ENCODE results near the gene MAPK6.

Gene MAPK6

DNA sequence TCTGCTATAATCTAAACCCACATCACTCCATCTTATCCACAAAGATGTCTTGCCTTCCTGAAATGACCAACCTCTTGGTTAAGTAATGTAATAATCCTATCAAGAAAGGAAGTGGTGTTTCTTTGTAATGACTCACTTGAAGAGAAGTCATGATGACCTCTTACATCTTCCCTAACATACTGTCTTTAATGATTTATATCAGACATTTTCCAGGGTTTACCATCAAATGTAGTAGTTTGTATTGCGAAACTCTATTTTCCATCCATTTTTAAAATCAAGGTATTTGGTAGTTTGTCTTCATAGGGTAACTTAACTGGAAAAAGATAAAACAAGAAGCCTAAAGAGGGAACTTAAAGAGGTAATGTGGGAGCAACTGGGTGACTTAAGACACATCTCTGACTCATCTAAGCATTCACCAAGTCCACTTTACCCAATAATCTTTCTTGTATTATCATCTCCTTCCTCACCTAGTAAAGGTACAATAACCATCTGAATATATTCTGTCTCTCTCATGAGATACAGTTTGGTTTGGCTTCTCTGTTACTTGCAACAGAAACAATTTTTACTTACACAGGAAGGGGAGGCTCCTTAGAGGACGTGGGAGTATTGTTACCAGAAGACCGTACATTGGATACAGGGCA lies 5.7 kb upstream of the MAPK6 start:
- no peaks in the 10 kb centered on the region for H3K4me1 ChIP-seq (ENCODE audit: control insufficient read depth, low read depth, low read length)
- no peaks in the 10 kb centered on the region for H3K9me3 ChIP-seq (ENCODE audit: control insufficient read depth, low read depth, low read length)
- no peak overlapping the region for H3K27ac ChIP-seq (ENCODE audit: low read length)
- H3K9ac ChIP-seq (ENCODE audit: low read length), result no peak overlapping the region
- H3K27me3 ChIP-seq (ENCODE audit: control insufficient read depth, insufficient read depth, low read length), result no peaks in the 10 kb centered on the region
- H3K36me3 ChIP-seq (ENCODE audit: control insufficient read depth, low read depth, low read length), result no peaks in the 10 kb centered on the region
- no peak overlapping the region for H3K4me3 ChIP-seq (ENCODE audit: low read length)

DNA sequence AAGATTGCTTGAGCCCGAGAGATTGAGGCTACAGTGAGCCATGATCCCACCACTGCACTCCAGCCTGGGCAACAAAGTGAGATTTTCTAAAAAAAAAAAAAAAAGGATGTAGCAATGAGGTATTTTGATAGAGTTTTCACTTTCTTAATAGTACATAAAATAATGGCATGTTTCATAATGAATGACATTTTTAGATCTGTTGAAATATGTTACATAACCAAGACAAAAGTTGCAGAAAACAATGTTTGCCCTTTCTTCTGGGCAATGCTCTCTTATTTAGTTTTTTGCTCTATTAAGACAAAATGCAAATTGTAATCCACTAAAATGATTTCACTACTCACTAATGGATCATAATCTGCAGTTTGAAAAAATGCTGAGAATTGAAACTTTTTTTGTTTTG lies 4.4 kb upstream of the MAPK6 start:
- Histone ChIP-seq H3K9me3 (ENCODE audit: control insufficient read depth, low read depth, low read length) (no peaks in the 10 kb centered on the region), H3K9ac (ENCODE audit: low read length) (no peak overlapping the region), H3K27ac (ENCODE audit: low read length) (no peak overlapping the region), H3K36me3 (ENCODE audit: control insufficient read depth, low read depth, low read length) (no peaks in the 10 kb centered on the region), H3K27me3 (ENCODE audit: control insufficient read depth, insufficient read depth, low read length) (no peaks in the 10 kb centered on the region), H3K4me1 (ENCODE audit: control insufficient read depth, low read depth, low read length) (no peaks in the 10 kb centered on the region), H3K4me3 (ENCODE audit: low read length) (no peak overlapping the region)

DNA sequence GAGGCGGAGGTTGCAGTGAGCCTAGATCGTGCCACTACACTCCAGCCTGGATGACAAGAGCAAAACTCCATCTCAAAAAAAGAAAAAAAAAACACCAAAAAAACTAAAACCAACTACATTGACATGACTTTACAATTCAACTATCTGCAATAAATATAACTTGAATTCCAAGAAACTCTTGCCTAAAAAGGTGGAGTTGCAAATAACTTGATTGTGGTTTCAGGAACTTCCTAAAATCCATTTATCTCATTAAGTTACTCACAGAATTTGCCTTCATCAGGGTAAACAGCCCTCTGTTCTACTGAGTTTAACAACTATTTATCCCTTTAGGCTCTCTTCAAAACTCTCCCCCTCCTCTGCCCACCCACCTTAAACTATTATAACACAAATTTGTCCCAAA lies 2.7 kb upstream of the MAPK6 start:
- no peak overlapping the region for H3K9ac ChIP-seq (ENCODE audit: low read length)
- H3K4me3 ChIP-seq (ENCODE audit: low read length), result no peak overlapping the region
- H3K36me3 ChIP-seq (ENCODE audit: control insufficient read depth, low read depth, low read length), result no peaks in the 10 kb centered on the region
- no peak overlapping the region for H3K27ac ChIP-seq (ENCODE audit: low read length)
- H3K4me1 ChIP-seq (ENCODE audit: control insufficient read depth, low read depth, low read length), result peaks cover 8% of the 10 kb centered on the region
- no peaks in the 10 kb centered on the region for H3K9me3 ChIP-seq (ENCODE audit: control insufficient read depth, low read depth, low read length)
- H3K27me3 ChIP-seq (ENCODE audit: control insufficient read depth, insufficient read depth, low read length), result no peaks in the 10 kb centered on the region

DNA sequence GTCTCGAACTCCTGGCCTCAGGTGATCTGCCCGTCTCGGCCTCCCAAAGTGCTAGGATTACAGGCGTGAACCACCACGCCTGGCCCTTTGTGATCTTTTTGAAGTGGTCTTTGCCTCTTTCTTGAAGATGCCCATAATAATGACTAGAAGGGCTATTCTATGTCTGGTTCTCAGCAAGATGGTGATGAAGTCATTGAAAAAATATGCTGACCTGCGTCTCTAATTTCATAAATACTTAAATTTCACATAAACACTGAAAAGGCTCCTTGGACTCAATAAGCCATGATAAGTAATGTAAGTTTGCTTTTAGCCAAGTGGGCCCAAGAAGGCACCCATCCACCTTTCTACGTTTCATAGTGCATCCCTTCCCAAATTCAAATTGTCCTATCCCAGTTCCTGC lies 775 bp upstream of the MAPK6 start:
- H3K27ac ChIP-seq (ENCODE audit: low read length), result no peak overlapping the region
- no peaks in the 10 kb centered on the region for H3K36me3 ChIP-seq (ENCODE audit: control insufficient read depth, low read depth, low read length)
- peaks cover 15% of the 10 kb centered on the region for H3K4me1 ChIP-seq (ENCODE audit: control insufficient read depth, low read depth, low read length)
- no peaks in the 10 kb centered on the region for H3K27me3 ChIP-seq (ENCODE audit: control insufficient read depth, insufficient read depth, low read length)
- H3K9me3 ChIP-seq (ENCODE audit: control insufficient read depth, low read depth, low read length), result no peaks in the 10 kb centered on the region
- H3K9ac ChIP-seq (ENCODE audit: low read length), result no peak overlapping the region
- peak overlapping the region; percentile 65 for H3K4me3 ChIP-seq (ENCODE audit: low read length)

DNA sequence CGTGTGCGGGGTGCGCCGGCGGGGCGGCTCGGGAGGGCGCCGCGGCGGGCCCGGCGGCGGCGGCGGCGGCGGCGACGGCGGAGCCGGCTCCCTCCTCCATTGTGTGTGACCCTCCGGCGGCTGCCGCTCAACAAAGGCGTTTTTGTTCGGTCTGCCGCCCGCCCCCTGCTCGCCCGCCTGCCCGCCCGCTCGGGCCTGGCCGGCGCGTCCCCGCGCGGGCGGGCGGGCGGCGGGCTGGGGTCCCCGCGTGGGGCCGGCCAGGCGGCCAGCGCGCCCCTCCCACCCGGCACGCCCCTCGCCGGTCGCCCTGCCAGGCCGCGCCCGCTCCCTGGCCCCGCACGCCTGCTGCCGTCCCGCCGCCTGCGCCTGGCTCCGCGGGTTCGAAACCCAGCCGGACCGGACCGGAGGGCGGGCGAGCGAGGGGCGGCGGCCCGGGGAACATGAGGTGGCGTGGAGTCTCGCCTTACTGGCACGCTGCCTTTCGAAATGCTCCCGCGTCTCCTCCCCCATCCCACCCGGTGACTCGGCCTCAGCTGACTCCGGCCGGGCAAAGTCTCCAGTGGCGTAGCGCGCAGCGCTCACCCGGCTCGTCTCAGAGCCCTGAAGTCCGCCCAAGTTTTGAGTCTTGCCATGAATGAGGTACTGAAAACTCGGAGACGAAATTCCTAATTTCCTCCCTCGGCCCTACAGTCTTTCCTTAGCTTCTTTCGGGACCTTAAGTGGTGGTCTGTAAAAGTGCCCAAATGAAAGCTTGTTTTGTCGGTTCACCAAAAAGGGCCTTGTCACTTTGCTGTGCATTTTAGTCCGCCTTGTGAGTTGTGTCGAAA lies 588 bp downstream of the MAPK6 start:
- Histone ChIP-seq H3K4me1 (ENCODE audit: control insufficient read depth, low read depth, low read length) (peaks cover 16% of the 10 kb centered on the region), H3K27ac (ENCODE audit: low read length) (peak overlapping the region; percentile 54), H3K27me3 (ENCODE audit: control insufficient read depth, insufficient read depth, low read length) (no peaks in the 10 kb centered on the region), H3K9ac (ENCODE audit: low read length) (peak overlapping the region; percentile 83), H3K9me3 (ENCODE audit: control insufficient read depth, low read depth, low read length) (no peaks in the 10 kb centered on the region), H3K36me3 (ENCODE audit: control insufficient read depth, low read depth, low read length) (no peaks in the 10 kb centered on the region), H3K4me3 (ENCODE audit: low read length) (peak overlapping the region; percentile 97)

DNA sequence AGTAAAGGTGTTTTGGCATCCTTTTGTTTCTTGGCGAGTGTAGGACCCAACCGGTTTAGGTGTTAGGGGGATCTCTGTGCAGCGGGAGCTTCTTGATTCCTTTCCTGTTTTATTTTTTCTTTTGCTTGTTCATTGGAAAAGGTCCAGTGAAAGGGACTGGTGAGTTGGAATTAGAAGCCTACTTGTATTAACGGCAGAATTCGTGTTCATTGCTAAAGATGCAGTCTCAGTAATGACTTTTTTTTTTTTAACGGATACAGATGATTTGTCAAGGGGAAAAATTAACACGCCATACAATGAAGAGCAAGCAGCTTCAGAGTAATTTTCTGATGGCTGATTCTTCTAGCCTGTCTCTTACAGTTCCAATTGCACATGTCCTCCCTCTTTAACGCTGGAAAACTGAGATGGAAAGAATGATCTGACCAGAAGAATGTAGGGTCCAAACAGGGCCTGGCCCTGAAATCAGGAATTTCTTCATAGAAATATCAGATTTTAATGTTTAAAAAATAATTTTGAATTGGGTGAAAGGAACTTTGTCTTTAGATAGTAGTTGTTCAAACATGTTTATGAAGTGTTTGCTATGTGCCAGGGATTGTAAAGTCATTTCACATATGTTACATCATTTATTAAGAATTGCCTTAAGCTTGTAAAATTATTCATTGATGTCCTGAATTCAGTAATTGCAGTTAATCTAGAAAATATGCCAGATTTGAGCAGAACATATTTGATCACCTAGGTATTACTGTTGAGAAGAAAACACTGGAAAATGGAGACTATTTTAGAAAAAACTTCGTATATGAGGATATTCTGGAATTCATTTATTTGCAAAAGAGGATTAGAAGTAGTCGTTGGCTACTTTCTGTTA lies 1.4 kb downstream of the MAPK6 start:
- Histone ChIP-seq H3K27ac (ENCODE audit: low read length) (peak overlapping the region; percentile 73), H3K9me3 (ENCODE audit: control insufficient read depth, low read depth, low read length) (no peaks in the 10 kb centered on the region), H3K27me3 (ENCODE audit: control insufficient read depth, insufficient read depth, low read length) (no peaks in the 10 kb centered on the region), H3K4me3 (ENCODE audit: low read length) (peak overlapping the region; percentile 97), H3K4me1 (ENCODE audit: control insufficient read depth, low read depth, low read length) (peaks cover 16% of the 10 kb centered on the region), H3K9ac (ENCODE audit: low read length) (peak overlapping the region; percentile 83), H3K36me3 (ENCODE audit: control insufficient read depth, low read depth, low read length) (no peaks in the 10 kb centered on the region)

DNA sequence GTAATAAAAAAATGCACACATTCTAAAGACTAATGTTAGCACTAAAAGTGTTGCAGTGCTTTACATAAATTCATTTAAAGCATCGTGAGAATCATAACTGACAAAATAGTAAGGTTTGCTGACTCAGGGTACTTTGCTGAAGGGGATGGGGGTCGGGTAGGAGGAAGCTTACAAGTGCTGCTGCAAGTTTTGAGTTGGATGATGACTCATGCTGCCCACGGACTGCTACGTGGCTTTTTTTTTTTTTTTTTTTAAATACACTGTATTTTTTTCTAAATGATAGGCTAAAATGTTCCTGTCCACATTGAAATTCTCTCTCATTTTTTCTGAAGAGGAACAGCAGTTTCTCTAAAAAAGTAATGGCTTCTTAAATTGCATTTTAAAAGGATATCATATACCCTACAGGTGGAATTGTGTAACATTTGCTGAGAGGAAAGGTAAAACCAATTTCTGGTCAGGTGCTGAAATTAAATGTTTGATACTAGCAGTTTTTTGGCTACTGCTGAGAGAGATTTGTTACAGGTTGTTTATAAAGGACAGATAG lies 2.2 kb downstream of the MAPK6 start:
- H3K27ac ChIP-seq (ENCODE audit: low read length), result peak overlapping the region; percentile 73
- no peaks in the 10 kb centered on the region for H3K9me3 ChIP-seq (ENCODE audit: control insufficient read depth, low read depth, low read length)
- H3K4me3 ChIP-seq (ENCODE audit: low read length), result peak overlapping the region; percentile 97
- H3K4me1 ChIP-seq (ENCODE audit: control insufficient read depth, low read depth, low read length), result peaks cover 16% of the 10 kb centered on the region
- H3K36me3 ChIP-seq (ENCODE audit: control insufficient read depth, low read depth, low read length), result no peaks in the 10 kb centered on the region
- peak overlapping the region; percentile 83 for H3K9ac ChIP-seq (ENCODE audit: low read length)
- no peaks in the 10 kb centered on the region for H3K27me3 ChIP-seq (ENCODE audit: control insufficient read depth, insufficient read depth, low read length)

DNA sequence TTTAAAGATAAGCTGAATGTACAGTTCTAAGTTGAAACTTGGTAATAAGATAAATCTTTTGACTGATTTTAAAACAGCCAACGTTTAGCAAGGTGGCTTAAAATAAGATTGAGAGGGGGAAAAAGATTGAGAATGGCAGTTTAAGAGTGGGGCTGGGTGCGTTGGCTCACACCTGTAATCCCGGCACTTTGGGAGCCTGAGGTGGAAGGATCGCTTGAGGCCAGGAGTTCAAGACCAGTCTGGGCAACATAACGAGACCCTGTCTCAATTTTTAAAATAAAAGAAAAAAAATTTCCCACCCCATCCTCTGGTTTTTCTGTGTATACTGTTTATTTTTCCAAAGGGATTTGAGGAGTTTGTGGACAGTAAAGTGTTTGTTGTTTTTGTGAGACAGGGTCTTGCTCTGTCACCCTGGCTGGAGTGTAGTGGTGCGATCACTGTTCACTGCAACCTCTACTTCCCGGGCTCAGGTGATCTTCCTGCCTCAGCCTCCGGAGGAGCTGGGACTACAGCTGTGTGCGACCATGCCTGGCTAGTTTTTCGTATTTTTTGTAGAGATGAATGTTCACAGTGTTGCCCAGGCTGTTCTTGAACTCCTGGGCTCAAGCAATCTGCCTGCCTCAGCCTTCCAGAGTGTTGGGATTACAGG lies 3.0 kb downstream of the MAPK6 start:
- Histone ChIP-seq H3K9me3 (ENCODE audit: control insufficient read depth, low read depth, low read length) (no peaks in the 10 kb centered on the region), H3K4me1 (ENCODE audit: control insufficient read depth, low read depth, low read length) (peaks cover 16% of the 10 kb centered on the region), H3K9ac (ENCODE audit: low read length) (no peak overlapping the region), H3K36me3 (ENCODE audit: control insufficient read depth, low read depth, low read length) (no peaks in the 10 kb centered on the region), H3K27ac (ENCODE audit: low read length) (no peak overlapping the region), H3K4me3 (ENCODE audit: low read length) (peak overlapping the region; percentile 97), H3K27me3 (ENCODE audit: control insufficient read depth, insufficient read depth, low read length) (no peaks in the 10 kb centered on the region)

DNA sequence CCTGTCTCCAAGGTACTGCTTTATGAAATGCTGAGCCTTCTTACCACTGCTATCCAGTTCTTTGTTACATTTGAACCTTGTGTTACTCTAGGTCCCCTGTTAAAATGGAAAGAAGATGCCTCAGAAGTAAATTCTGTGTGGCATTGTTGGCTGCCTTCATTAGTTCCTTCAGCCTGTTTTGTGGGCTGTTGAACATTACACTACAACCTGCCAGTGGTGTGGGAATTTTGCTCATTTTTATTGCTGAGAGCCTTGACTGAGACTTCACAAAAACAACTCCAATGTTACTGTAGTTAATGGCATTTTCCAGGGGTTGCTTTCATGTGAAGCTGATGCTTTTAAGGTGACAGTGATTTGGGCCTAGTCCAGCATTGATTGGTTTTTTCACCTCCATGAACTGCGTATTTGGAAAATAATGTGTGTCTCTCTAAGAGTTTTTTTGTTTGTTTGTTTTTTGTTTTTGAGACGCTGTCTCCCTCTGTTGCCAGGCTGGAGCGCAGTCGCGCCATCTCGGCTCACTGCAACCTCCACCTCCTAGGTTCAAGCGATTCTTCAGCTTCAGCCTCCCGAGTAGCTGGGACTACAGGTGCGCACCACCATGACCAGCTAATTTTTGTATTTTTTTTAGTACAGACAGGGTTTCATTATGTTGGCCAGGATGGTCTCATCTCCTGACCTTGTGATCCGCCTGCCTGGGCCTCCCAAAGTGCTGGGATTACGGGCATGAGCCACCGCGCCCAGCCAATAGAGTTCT lies 4.3 kb downstream of the MAPK6 start:
- Histone ChIP-seq H3K27me3 (ENCODE audit: control insufficient read depth, insufficient read depth, low read length) (no peaks in the 10 kb centered on the region), H3K9me3 (ENCODE audit: control insufficient read depth, low read depth, low read length) (no peaks in the 10 kb centered on the region), H3K36me3 (ENCODE audit: control insufficient read depth, low read depth, low read length) (no peaks in the 10 kb centered on the region), H3K4me1 (ENCODE audit: control insufficient read depth, low read depth, low read length) (peaks cover 16% of the 10 kb centered on the region), H3K4me3 (ENCODE audit: low read length) (no peak overlapping the region), H3K27ac (ENCODE audit: low read length) (peak overlapping the region; percentile 13), H3K9ac (ENCODE audit: low read length) (no peak overlapping the region)

DNA sequence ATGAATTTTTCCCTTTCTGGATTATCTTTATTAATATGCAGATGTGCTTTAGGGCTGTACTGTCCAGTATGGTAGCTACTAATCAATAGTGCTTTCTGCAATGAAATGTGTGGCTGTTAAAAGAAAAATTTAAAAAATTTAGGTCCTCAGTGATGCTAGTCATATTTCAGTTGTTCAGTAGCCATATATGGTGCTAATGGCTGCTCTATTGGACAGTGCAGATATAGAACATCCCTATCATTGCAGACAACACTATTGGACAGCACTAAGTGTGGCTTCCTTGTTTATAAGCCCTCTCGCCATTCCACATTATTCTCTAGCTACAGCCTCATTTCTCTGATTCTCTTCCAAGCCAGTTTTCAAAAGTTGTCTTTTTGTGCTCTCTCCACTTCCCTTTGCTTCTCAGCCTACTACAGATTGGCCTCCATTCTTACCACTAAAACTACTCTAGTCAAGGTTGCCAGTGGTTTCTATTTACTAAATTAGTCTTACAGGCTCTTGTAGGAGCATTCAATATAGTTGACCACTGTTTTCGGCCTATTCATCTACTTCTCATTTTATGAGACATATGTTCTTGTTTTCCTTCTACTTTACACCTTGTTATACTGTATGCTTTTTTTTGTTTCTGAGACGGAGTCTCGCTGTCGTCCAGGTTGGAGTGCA lies 9.5 kb downstream of the MAPK6 start:
- Histone ChIP-seq H3K36me3 (ENCODE audit: control insufficient read depth, low read depth, low read length) (no peaks in the 10 kb centered on the region), H3K4me1 (ENCODE audit: control insufficient read depth, low read depth, low read length) (peaks cover 14% of the 10 kb centered on the region), H3K27ac (ENCODE audit: low read length) (no peak overlapping the region), H3K9me3 (ENCODE audit: control insufficient read depth, low read depth, low read length) (no peaks in the 10 kb centered on the region), H3K27me3 (ENCODE audit: control insufficient read depth, insufficient read depth, low read length) (no peaks in the 10 kb centered on the region), H3K4me3 (ENCODE audit: low read length) (no peak overlapping the region), H3K9ac (ENCODE audit: low read length) (no peak overlapping the region)

All from iPS-18a (cell line).